ENCODE results near the gene CACNA1G.

Gene CACNA1G

GRCh38 chr17:50668025-50668837 lies 107.7 kb downstream of the CACNA1G start:
- WGBS, 2 experiments, result 48 to 50% methylated on average over 8 of the region's 8 CpGs
- H3K27ac ChIP-seq (ENCODE audit: insufficient read depth, low read depth, low read length, poor library complexity, severe bottlenecking), result no peak overlapping the region
- no peaks in the 10 kb centered on the region for H3K9me3 ChIP-seq (ENCODE audit: control insufficient read depth, low read length)
- H3K36me3 ChIP-seq (ENCODE audit: control insufficient read depth, insufficient read depth, low read length), result no peaks in the 10 kb centered on the region
- H3K4me1 ChIP-seq (ENCODE audit: control insufficient read depth, insufficient read depth, low read length), result no peaks in the 10 kb centered on the region
- H3K4me3 ChIP-seq (ENCODE audit: insufficient read depth, low read depth, low read length), result no peak overlapping the region
- no peaks in the 10 kb centered on the region for H3K27me3 ChIP-seq (ENCODE audit: control insufficient read depth, insufficient read depth, low read length, poor library complexity, severe bottlenecking)

GRCh38 chr17:50668838-50669581 lies 108.5 kb downstream of the CACNA1G start:
- Histone ChIP-seq H3K9me3 (ENCODE audit: control insufficient read depth, low read length) (no peaks in the 10 kb centered on the region), H3K27ac (ENCODE audit: insufficient read depth, low read depth, low read length, poor library complexity, severe bottlenecking) (no peak overlapping the region), H3K27me3 (ENCODE audit: control insufficient read depth, insufficient read depth, low read length, poor library complexity, severe bottlenecking) (no peaks in the 10 kb centered on the region), H3K36me3 (ENCODE audit: control insufficient read depth, insufficient read depth, low read length) (no peaks in the 10 kb centered on the region), H3K4me1 (ENCODE audit: control insufficient read depth, insufficient read depth, low read length) (no peaks in the 10 kb centered on the region), H3K4me3 (ENCODE audit: insufficient read depth, low read depth, low read length) (no peak overlapping the region)
- 83 to 87% methylated on average over 9 of the region's 9 CpGs for WGBS, 2 experiments

- no peaks in the 10 kb centered on the region for H3K4me1 ChIP-seq (ENCODE audit: control insufficient read depth, insufficient read depth, low read length)
- H3K4me3 ChIP-seq (ENCODE audit: insufficient read depth, low read depth, low read length), result no peak overlapping the region
- 97 to 98% methylated on average over 5 of the region's 5 CpGs for WGBS, 2 experiments
- H3K9me3 ChIP-seq (ENCODE audit: control insufficient read depth, low read length), result no peaks in the 10 kb centered on the region
- H3K36me3 ChIP-seq (ENCODE audit: control insufficient read depth, insufficient read depth, low read length), result no peaks in the 10 kb centered on the region
- no peaks in the 10 kb centered on the region for H3K27me3 ChIP-seq (ENCODE audit: control insufficient read depth, insufficient read depth, low read length, poor library complexity, severe bottlenecking)
- no peak overlapping the region for H3K27ac ChIP-seq (ENCODE audit: insufficient read depth, low read depth, low read length, poor library complexity, severe bottlenecking)
These were observed 111.6 kb downstream of the CACNA1G start for GRCh38 chr17:50672071-50672470.

GRCh38 chr17:50672831-50673551 lies 112.5 kb downstream of the CACNA1G start:
- Histone ChIP-seq H3K36me3 (ENCODE audit: control insufficient read depth, insufficient read depth, low read length) (no peaks in the 10 kb centered on the region), H3K27ac (ENCODE audit: insufficient read depth, low read depth, low read length, poor library complexity, severe bottlenecking) (no peak overlapping the region), H3K9me3 (ENCODE audit: control insufficient read depth, low read length) (no peaks in the 10 kb centered on the region), H3K27me3 (ENCODE audit: control insufficient read depth, insufficient read depth, low read length, poor library complexity, severe bottlenecking) (no peaks in the 10 kb centered on the region), H3K4me3 (ENCODE audit: insufficient read depth, low read depth, low read length) (no peak overlapping the region), H3K4me1 (ENCODE audit: control insufficient read depth, insufficient read depth, low read length) (no peaks in the 10 kb centered on the region)
- WGBS, 2 experiments, result 95% methylated on average over 20 of the region's 20 CpGs

- H3K4me1 ChIP-seq (ENCODE audit: control insufficient read depth, insufficient read depth, low read length), result no peaks in the 10 kb centered on the region
- no peak overlapping the region for H3K4me3 ChIP-seq (ENCODE audit: insufficient read depth, low read depth, low read length)
- WGBS, 2 experiments, result 64 to 78% methylated on average over 3 of the region's 3 CpGs
- no peaks in the 10 kb centered on the region for H3K36me3 ChIP-seq (ENCODE audit: control insufficient read depth, insufficient read depth, low read length)
- no peaks in the 10 kb centered on the region for H3K9me3 ChIP-seq (ENCODE audit: control insufficient read depth, low read length)
- H3K27ac ChIP-seq (ENCODE audit: insufficient read depth, low read depth, low read length, poor library complexity, severe bottlenecking), result no peak overlapping the region
- no peaks in the 10 kb centered on the region for H3K27me3 ChIP-seq (ENCODE audit: control insufficient read depth, insufficient read depth, low read length, poor library complexity, severe bottlenecking)
These were observed 114.7 kb downstream of the CACNA1G start for GRCh38 chr17:50675190-50675589.

- 94 to 96% methylated on average over 7 of the region's 7 CpGs for WGBS, 2 experiments
- no peaks in the 10 kb centered on the region for H3K36me3 ChIP-seq (ENCODE audit: control insufficient read depth, insufficient read depth, low read length)
- no peak overlapping the region for H3K4me3 ChIP-seq (ENCODE audit: insufficient read depth, low read depth, low read length)
- H3K27ac ChIP-seq (ENCODE audit: insufficient read depth, low read depth, low read length, poor library complexity, severe bottlenecking), result no peak overlapping the region
- no peaks in the 10 kb centered on the region for H3K9me3 ChIP-seq (ENCODE audit: control insufficient read depth, low read length)
- no peaks in the 10 kb centered on the region for H3K27me3 ChIP-seq (ENCODE audit: control insufficient read depth, insufficient read depth, low read length, poor library complexity, severe bottlenecking)
- no peaks in the 10 kb centered on the region for H3K4me1 ChIP-seq (ENCODE audit: control insufficient read depth, insufficient read depth, low read length)
These were observed 115.1 kb downstream of the CACNA1G start for GRCh38 chr17:50675627-50676026.

GRCh38 chr17:50676065-50676975 lies 115.8 kb downstream of the CACNA1G start:
- Histone ChIP-seq H3K36me3 (ENCODE audit: control insufficient read depth, insufficient read depth, low read length) (no peaks in the 10 kb centered on the region), H3K9me3 (ENCODE audit: control insufficient read depth, low read length) (no peaks in the 10 kb centered on the region), H3K27me3 (ENCODE audit: control insufficient read depth, insufficient read depth, low read length, poor library complexity, severe bottlenecking) (no peaks in the 10 kb centered on the region), H3K4me3 (ENCODE audit: insufficient read depth, low read depth, low read length) (no peak overlapping the region), H3K4me1 (ENCODE audit: control insufficient read depth, insufficient read depth, low read length) (no peaks in the 10 kb centered on the region), H3K27ac (ENCODE audit: insufficient read depth, low read depth, low read length, poor library complexity, severe bottlenecking) (no peak overlapping the region)
- WGBS, 2 experiments, result 93 to 94% methylated on average over 24 of the region's 24 CpGs

Data from ectodermal cell (in vitro differentiated cells).